Sigmoid colon (tissue), 4 donors: ENCODE data around the gene FAP.

ENCODE experiments used
- CTCF ChIP-seq, 4 experiments: fragments of 450-650 bp in 3 of 4; fragments of 200-600 bp in 1 of 4; IDR thresholded peaks; one replicate each; pipeline ENCODE4 v1.5.1; 2016 to 2019; ENCODE audit warnings: antibody characterized with exemption in 4 of 4, mild to moderate bottlenecking in 3 of 4, moderate library complexity in 2 of 4
- EP300 ChIP-seq, 4 donors: sonication (generic); formaldehyde crosslinking; IDR thresholded peaks; one replicate each; pipeline ENCODE4 v1.6.1; 2017; ENCODE audit warnings: antibody characterized with exemption in 4 of 4
- POLR2AphosphoS5 ChIP-seq, 4 donors: sonication (generic); formaldehyde crosslinking; IDR thresholded peaks; one replicate each; pipeline ENCODE4 v1.6.1; 2017; ENCODE audit warnings: antibody characterized with exemption in 4 of 4

GRCh38 chr2:162256591-162256991 lies 13.3 kb upstream of the FAP start:
- TF ChIP-seq POLR2AphosphoS5 (IDR thresholded peaks at IDR 0.05) (peak in 1 of 4 donors; percentile 25), EP300 (IDR thresholded peaks at IDR 0.05) (no peak), CTCF (IDR thresholded peaks at IDR 0.05) (no peak)
